ENCODE data around the gene FARP1. TPM values are rescaled to one million over a fixed set of nuclear protein-coding genes. Genes with fewer than 3 reads are reported as not detected.

Gene FARP1
- total RNA-seq, 2 experiments from 2014 or later: 0.55 to 1.9 TPM

DNA sequence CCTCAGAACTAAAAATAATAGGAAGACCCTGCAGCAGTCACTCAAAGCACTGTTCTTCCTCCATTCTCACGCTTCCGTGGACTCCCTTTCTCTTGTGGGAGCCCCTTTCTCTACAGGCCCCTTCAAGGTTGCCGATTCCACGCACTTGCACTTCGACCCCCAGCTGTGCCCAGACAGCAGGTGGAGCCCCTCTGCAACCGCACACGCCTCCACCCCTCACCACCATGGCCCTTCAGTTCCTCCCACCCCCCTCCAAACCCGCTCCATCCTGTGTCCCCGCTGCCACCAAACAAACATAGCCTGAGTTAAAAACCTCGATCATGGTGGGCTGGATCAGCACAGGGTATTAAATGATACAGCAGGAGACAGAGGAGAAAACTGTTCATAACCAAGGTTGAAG is 331.4 kb downstream of the FARP1 start:
- Mint-ChIP-seq H3K4me3 (no peak overlapping the region), H3K4me1 (peaks cover 40% of the 10 kb centered on the region), H3K27me3 (no peaks in the 10 kb centered on the region), H3K9me3 (peaks cover 4% of the 10 kb centered on the region), H3K27ac (no peak overlapping the region), H3K36me3 (peaks cover 56% of the 10 kb centered on the region)
- ATAC-seq (ENCODE audit: low read depth) (no peak), DNase-seq (no peak)
- POLR2A ChIA-PET: no interaction called here

DNA sequence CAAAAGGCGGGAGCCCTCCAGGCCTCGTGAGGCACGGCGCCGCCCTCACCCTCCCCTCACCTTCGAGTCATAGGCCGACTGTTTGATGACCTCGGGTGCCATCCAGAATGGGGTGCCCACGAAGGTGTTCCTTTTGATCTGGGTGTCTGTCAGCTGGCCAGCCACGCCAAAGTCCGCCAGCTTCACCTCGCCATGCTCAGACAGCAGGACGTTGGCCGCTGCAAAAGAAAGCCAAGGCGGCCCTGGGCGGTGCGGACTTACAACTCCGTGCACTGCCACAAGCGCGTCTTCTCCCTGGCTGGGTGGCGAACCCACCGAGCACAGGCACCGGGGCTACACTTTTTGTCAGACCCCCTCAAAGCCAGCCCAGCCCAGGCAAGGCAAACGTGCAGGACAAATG is 331.9 kb downstream of the FARP1 start:
- H3K4me1 Mint-ChIP-seq: peaks cover 43% of the 10 kb centered on the region
- POLR2A ChIA-PET: no interaction called here
- ATAC-seq (ENCODE audit: low read depth) (no peak), DNase-seq (no peak)
- H3K27ac Mint-ChIP-seq: no peak overlapping the region
- H3K9me3 Mint-ChIP-seq: peaks cover 4% of the 10 kb centered on the region
- H3K36me3 Mint-ChIP-seq: peaks cover 56% of the 10 kb centered on the region
- H3K27me3 Mint-ChIP-seq: no peaks in the 10 kb centered on the region
- H3K4me3 Mint-ChIP-seq: no peak overlapping the region

DNA sequence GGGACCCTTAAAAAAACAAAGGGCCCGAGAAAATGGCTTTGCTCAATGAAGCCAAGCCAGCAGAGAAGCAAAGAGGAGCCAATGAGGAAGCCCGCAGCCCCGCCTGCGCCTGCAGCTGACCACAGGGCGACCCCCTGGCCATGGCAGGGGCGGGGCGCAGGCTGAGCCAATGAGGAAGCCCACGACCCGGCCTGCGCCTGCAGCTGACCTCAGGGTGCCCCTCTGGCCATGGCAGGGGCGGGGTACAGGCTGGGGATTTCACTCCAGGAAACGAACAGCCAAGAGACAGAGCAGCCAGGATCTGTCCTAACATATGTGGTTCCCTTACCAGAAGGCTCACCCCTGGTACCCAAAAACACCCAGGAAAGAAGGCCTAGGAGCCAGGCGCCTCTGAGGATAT is 332.6 kb downstream of the FARP1 start:
- Mint-ChIP-seq H3K27me3 (no peaks in the 10 kb centered on the region), H3K4me3 (no peak overlapping the region), H3K4me1 (peaks cover 43% of the 10 kb centered on the region), H3K27ac (no peak overlapping the region), H3K9me3 (peaks cover 4% of the 10 kb centered on the region), H3K36me3 (peaks cover 56% of the 10 kb centered on the region)
- no peak for ATAC-seq (ENCODE audit: low read depth)
- POLR2A ChIA-PET: interaction anchor here (2.1 kb wide), 1 partner anchor 29 kb away, joined by 8 read pairs; no protein-coding TSS in a partner anchor
- no peak for DNase-seq

DNA sequence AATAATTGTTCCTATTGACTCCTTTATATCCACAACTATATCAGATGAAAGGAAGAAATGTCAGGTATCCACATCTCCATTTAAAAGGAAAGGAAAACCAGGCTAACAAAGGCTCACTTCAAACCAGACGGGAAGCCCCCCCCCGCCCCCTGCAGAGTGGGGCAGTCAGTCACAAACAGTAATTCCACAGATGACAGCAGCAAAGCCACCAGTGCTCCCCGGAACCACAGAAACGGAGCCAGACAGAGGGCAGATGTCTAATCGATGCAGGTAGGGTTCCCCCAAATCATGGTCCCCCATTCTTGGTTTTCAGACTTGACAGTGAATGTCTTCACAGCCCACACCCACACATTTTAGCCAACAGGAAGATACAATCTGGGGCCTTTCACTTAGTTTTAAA is 333.2 kb downstream of the FARP1 start:
- POLR2A ChIA-PET: interaction anchor here (0.6 to 2.1 kb wide), 3 partner anchors 28 to 95 kb away, joined by 3 to 8 read pairs (median 3); no protein-coding TSS in a partner anchor
- Mint-ChIP-seq H3K27ac (peak overlapping the region; percentile 75), H3K9me3 (peaks cover 4% of the 10 kb centered on the region), H3K4me1 (peaks cover 49% of the 10 kb centered on the region), H3K27me3 (no peaks in the 10 kb centered on the region), H3K36me3 (peaks cover 58% of the 10 kb centered on the region), H3K4me3 (peak overlapping the region; percentile 71)
- DNase-seq: peak; percentile 43
- ATAC-seq (ENCODE audit: low read depth): peak; percentile 48

DNA sequence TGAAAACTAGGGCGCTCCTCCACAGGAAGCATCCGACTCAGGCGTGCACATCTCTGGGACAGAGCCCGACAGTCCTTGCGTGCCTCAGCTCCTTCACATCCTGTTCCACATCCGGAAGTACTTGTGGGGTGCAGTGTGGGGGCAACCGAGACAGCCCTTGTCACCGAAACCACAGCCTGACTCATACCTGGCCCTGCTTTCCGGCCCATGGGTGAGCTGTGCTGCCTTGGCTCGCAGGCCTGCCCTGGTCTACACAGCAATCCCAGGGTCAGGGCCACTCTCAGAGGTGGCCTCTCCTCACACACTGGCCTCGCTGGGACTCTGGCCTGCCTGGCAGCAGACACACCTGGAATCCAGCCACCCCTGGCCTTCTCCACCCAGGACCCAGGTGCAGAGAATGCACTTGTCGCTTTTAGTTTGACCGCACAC is 333.7 kb downstream of the FARP1 start:
- Mint-ChIP-seq H3K27ac (peak overlapping the region; percentile 75), H3K9me3 (peaks cover 4% of the 10 kb centered on the region), H3K4me3 (peak overlapping the region; percentile 71), H3K27me3 (no peaks in the 10 kb centered on the region), H3K36me3 (peaks cover 54% of the 10 kb centered on the region), H3K4me1 (peaks cover 53% of the 10 kb centered on the region)
- peak; percentile 84 for DNase-seq
- POLR2A ChIA-PET: interaction anchor here (0.6 to 2.1 kb wide), 3 partner anchors 28 to 95 kb away, joined by 3 to 8 read pairs (median 3); no protein-coding TSS in a partner anchor
- ATAC-seq (ENCODE audit: low read depth): peak; percentile 96

DNA sequence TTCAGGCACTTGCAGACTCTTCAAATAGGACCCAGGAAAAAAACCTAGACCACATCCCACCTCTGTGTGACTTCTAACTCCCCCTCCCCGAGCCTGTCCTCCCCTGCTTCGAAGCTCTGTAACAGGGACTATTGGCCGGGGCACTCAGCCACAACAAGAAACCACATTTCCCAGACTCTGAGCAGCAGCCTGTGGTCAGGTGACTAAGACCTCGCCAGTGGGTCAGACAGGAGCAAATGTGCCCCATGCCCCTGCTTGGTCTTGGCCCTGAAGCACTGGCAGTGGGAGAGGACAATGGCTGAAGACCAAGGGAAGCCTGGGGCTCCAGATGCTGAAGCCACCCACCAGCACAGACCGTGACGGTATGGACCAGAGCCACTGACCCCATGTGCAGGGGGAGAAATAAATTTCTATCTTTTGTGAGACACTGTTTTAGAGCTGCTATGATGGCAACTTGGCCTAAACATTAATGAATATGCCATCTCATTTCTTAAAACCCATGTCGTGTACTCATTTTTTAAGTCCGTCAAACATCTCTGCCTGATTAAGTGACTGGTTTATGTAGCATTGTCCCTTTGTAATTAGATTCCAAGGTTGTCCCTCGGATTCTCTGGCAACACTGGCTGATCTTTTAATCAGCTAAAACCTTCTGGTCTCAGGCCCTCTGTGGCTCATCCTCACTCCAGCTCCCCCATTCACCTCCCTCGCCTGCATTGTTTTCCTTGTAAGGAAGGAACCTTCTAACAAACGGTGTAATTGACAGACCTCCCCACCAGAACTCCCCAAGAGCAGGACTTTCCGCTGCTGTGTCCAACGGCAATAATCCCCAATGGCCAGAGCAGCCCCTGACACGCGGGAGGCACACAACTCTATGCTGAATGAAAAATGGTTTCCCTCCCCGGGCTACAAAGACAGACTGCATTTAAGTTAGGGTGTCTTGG is 335.6 kb downstream of the FARP1 start:
- no peak for DNase-seq
- H3K9me3 Mint-ChIP-seq: no peaks in the 10 kb centered on the region
- peaks cover 35% of the 10 kb centered on the region for H3K36me3 Mint-ChIP-seq
- POLR2A ChIA-PET: interaction anchor here (1.4 to 1.7 kb wide), 2 partner anchors 97 to 99 kb away, joined by 3 read pairs; no protein-coding TSS in a partner anchor
- ATAC-seq (ENCODE audit: low read depth): no peak
- H3K27me3 Mint-ChIP-seq: no peaks in the 10 kb centered on the region
- H3K4me3 Mint-ChIP-seq: peak overlapping the region; percentile 50
- peak overlapping the region; percentile 76 for H3K27ac Mint-ChIP-seq
- peaks cover 52% of the 10 kb centered on the region for H3K4me1 Mint-ChIP-seq

DNA sequence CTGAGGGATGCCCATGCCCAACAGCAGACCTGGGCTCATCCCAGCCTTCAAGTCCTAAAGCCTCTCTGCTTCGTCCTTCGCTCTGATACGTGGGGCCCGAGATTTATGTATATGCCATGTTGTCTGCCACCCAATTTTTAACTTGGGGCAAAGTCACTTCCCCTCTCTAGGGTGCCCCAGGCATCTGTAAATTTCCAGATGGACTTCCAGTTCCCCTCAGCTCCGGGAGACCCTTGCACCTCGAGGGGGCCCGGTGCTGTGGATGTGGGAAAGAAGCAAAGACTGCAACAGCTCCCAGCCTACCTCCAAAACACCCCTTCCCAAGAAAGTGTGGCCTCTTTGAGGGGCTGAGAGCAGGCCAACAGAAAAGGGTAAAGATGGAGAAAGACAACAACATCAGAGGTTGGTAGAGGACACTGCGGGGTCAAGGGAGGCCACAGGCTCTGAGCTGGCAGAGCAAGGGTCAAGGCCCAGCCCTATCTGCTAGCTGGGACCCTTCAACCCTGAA is 336.7 kb downstream of the FARP1 start:
- H3K27ac Mint-ChIP-seq: no peak overlapping the region
- ATAC-seq (ENCODE audit: low read depth): no peak
- H3K4me3 Mint-ChIP-seq: no peak overlapping the region
- peaks cover 25% of the 10 kb centered on the region for H3K36me3 Mint-ChIP-seq
- DNase-seq: no peak
- POLR2A ChIA-PET: interaction anchor here (1.4 kb wide), 1 partner anchor 98 kb away, joined by 3 read pairs; no protein-coding TSS in a partner anchor
- no peaks in the 10 kb centered on the region for H3K27me3 Mint-ChIP-seq
- peaks cover 58% of the 10 kb centered on the region for H3K4me1 Mint-ChIP-seq
- H3K9me3 Mint-ChIP-seq: no peaks in the 10 kb centered on the region

DNA sequence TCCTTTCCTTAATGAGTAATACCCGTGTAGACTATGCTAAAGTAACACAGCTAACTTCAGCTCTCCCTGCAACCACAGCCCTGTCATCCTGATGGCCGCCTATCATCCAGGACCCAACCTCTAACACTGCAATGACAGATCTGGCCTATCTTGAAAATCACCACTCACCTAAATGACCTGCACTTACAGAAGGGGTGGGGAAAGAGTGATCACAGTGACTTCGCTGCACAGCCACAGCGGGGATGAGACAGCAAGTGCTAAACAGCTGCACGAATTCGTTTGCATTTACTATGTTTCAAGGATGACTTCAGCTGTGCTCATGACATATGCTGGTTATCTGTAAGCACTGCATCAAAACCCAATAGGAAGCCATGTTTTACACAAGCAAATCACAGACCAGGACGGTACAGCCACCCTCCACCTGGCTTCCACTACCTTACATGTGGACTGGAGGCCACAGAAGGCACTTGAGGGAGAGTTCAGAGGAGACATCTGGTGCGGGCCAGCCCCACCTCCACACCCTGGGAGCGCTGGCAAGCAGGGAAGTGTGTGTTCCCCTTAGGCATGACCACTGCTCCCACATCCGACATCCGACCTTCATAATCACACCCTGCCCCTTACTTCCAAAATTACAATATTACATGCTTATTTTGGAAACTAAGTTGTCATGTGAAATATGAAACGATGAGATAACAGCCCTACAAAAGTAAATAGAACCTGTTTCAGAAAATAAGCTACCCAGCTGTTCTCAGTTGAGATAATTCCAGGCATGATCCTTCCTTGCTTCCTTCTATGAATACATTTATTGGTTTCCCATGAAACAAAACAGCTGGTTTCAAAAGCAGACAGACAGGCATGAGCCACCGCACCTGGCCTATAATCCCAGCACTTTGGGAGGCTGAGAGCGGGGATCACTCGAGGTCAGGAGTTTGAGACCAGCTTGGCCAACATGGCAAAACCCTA is 338.3 kb downstream of the FARP1 start:
- H3K9me3 Mint-ChIP-seq: no peaks in the 10 kb centered on the region

DNA sequence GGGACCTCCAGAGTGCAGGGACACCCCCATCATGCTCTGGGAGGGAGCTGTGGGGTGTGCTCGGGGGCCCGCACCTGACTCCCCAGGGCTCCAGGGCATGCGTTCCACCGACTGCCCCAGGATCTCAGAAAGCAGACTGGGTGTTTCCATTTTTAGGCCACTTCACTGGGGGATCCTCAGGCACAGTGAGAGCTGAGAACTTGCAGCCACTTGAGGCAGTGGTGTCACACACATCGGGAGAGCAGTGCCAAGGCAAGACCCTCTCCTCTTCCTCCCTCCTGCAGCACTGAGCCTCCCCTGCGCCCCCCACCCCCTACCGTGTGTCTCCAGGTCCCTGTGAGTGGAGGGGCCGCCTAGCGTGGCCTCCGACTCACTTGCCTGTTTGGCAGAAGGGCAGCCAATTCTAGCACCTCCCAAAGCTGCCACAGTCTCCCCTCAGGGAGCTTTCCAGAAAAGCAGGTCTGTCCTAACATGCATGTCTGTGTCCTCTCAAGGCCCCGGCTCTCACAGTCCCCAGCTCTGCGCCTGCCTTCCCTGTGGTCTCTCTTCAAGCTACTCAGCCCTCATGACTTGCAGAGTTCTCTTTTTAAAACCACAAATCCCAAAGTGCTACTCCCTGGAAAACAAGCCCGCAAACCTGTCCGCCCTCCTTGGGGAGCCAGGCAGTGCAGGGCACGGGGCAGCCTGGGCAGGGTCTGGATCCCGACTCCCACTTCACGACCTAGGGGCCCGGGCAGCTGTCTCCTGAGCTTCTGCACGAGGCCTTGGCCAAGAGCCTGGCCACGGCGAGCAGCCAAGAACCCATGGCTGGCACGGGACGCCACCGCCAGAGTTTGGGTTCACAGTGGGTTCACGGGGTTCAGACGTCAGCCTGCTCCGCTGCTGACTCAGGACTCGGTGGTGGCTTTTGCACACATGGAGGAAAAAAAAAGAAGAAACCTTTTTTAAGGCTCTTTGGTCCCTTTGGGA is 339.9 kb downstream of the FARP1 start:
- Mint-ChIP-seq H3K9me3 (no peaks in the 10 kb centered on the region), H3K4me3 (no peak overlapping the region), H3K27ac (no peak overlapping the region), H3K36me3 (peaks cover 13% of the 10 kb centered on the region), H3K4me1 (peaks cover 59% of the 10 kb centered on the region), H3K27me3 (no peaks in the 10 kb centered on the region)
- POLR2A ChIA-PET: interaction anchor here (0.7 kb wide), 2 partner anchors 23 to 24 kb away, joined by 3 read pairs; no protein-coding TSS in a partner anchor
- DNase-seq: no peak
- ATAC-seq (ENCODE audit: low read depth): no peak

More for the DNA sequence above, 338.3 kb downstream of the FARP1 start:
- peaks cover 19% of the 10 kb centered on the region for H3K36me3 Mint-ChIP-seq
- ATAC-seq (ENCODE audit: low read depth): no peak
- no peak for DNase-seq
- peaks cover 66% of the 10 kb centered on the region for H3K4me1 Mint-ChIP-seq
- no peak overlapping the region for H3K4me3 Mint-ChIP-seq
- POLR2A ChIA-PET: no interaction called here
- H3K27ac Mint-ChIP-seq: peak overlapping the region; percentile 70
- H3K27me3 Mint-ChIP-seq: no peaks in the 10 kb centered on the region

DNA sequence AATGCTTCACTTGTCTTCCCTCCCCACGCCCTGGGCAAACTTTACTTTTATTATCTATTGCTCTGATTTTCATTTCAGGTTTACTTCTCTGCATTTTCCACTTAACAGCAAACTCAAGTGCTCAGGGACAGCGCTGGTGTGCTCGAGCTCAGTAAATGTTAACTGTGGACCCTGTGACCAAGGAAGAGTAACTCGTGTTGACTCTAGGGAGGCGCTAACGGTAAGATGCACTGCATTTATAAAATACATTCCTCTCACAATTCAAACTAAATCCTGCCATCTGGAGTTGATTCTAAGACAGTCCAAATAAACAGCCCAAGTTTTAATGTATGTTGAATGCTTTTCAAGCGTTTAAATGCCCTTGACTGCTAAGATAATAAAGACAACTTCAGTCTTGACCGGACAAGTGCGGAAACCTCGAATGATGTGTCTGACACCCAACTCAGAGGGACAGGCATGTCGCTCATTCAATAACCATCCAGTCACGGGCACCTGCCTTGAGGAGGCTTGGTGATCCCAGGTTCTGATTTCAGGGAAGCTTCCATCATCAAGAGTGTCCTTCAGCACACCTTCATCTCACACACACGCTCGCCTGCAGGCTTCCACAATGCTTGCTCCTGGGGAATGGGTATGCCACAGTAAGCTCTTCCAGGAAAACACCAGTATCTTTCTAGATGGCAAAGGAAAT is 340.9 kb downstream of the FARP1 start:
- Mint-ChIP-seq H3K4me1 (peaks cover 53% of the 10 kb centered on the region), H3K27me3 (no peaks in the 10 kb centered on the region), H3K27ac (no peak overlapping the region), H3K4me3 (no peak overlapping the region), H3K36me3 (peaks cover 8% of the 10 kb centered on the region), H3K9me3 (no peaks in the 10 kb centered on the region)
- DNase-seq (no peak), ATAC-seq (ENCODE audit: low read depth) (no peak)
- POLR2A ChIA-PET: no interaction called here

DNA sequence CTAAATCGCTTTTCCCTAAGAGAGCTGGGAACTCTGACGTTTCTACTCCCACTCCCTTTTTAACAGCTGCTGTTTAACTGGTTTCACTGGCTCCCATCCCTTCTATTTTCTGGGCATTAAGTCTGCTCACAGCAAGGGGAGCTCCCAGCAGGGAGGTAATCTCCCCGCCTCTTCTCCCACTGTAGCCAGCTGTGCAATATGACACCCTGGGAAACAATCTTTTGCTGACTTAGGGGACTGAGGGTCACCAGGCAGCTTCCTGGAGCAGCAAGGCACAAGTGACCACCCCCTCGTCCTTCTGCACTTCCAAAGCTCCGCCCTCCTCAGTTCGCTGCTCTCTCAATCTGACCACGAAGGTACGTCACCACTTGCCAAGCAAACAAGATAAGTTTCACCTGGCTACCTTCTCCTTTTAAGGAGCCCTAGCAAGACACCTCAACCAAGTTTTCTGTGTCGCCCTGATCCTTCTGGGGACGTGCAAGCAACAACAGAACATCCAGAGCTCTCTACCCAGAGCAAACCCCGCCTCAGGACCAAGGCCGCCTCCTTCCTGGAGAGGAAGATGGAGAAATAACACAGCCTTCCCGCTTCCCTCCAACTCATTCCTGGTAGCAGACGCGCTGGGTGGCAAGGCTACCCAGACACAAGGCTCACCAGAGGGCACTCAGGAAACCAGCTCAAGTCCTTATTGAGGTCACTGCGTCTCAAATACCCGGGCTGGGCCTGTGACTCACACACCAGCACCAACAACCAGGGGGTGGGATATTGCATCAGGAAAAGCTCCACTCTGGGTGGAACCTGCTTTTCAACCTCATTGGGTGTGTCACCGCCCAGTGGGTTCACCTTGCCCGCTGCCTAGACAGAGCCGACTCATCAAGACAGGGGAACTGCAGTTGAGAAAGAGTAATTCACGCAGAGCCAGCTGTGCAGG is 341.7 kb downstream of the FARP1 start:
- H3K4me3 Mint-ChIP-seq: no peak overlapping the region
- peaks cover 48% of the 10 kb centered on the region for H3K4me1 Mint-ChIP-seq
- no peak for ATAC-seq (ENCODE audit: low read depth)
- H3K9me3 Mint-ChIP-seq: no peaks in the 10 kb centered on the region
- DNase-seq: no peak
- H3K36me3 Mint-ChIP-seq: peaks cover 7% of the 10 kb centered on the region
- POLR2A ChIA-PET: no interaction called here
- no peak overlapping the region for H3K27ac Mint-ChIP-seq
- H3K27me3 Mint-ChIP-seq: no peaks in the 10 kb centered on the region
